H9 (cell line): ENCODE measurements around the gene CDKAL1. TPM values are rescaled to one million over a fixed set of nuclear protein-coding genes. Genes with fewer than 3 reads are reported as not detected.

Source experiments
- DNase-seq: peaks from one replicate; pipeline ENCODE4 v3.0.0-alpha.2; 2017
- H2AFZ ChIP-seq: one replicate; pipeline ENCODE4 v1.6.1; 2013; ENCODE audit warnings: mild to moderate bottlenecking, low read length, control low read depth, moderate library complexity
- H2AK5ac ChIP-seq: 2 replicates; pipeline ENCODE4 v1.6.1; 2013; ENCODE audit warnings: low read length, control low read depth, mixed read lengths; ENCODE audit not compliant: insufficient read length
- H2BK120ac ChIP-seq: one replicate; pipeline ENCODE4 v1.6.1; 2013; ENCODE audit warnings: low read depth, mild to moderate bottlenecking, low read length, control low read depth, inconsistent platforms; ENCODE audit not compliant: poor library complexity, severe bottlenecking
- H2BK12ac ChIP-seq: 2 replicates; pipeline ENCODE4 v1.6.1; 2013; ENCODE audit warnings: low read length, control low read depth, mixed read lengths, low read depth; ENCODE audit not compliant: insufficient read length
- H2BK15ac ChIP-seq: 2 replicates; pipeline ENCODE4 v1.6.1; 2013; ENCODE audit warnings: low read depth, low read length, control low read depth
- H2BK20ac ChIP-seq: one replicate; pipeline ENCODE4 v1.6.1; 2013; ENCODE audit warnings: low read depth, mild to moderate bottlenecking, low read length, control low read depth, inconsistent platforms; ENCODE audit not compliant: poor library complexity, severe bottlenecking
- H2BK5ac ChIP-seq: 2 replicates; pipeline ENCODE4 v1.6.1; 2013; ENCODE audit warnings: low read length, control low read depth, mixed read lengths; ENCODE audit not compliant: insufficient read length
- H3K14ac ChIP-seq: 2 replicates; pipeline ENCODE4 v1.6.1; 2013; ENCODE audit warnings: low read length, control low read depth; ENCODE audit not compliant: insufficient read depth
- H3K18ac ChIP-seq: 2 replicates; pipeline ENCODE4 v1.6.1; 2013; ENCODE audit warnings: low read depth, mild to moderate bottlenecking, mixed read lengths, low read length, control low read depth; ENCODE audit not compliant: insufficient read length
- H3K23ac ChIP-seq: 2 replicates; pipeline ENCODE4 v1.6.1; 2013; ENCODE audit warnings: low read length, control low read depth, mixed read lengths, low read depth; ENCODE audit not compliant: insufficient read length
- H3K23me2 ChIP-seq: 2 replicates; pipeline ENCODE4 v1.6.1; 2013; ENCODE audit warnings: low read depth, mild to moderate bottlenecking, mixed read lengths, low read length, control low read depth; ENCODE audit not compliant: insufficient read length, poor library complexity, severe bottlenecking
- H3K27ac ChIP-seq: 2 replicates; pipeline ENCODE4 v1.5.1; 2013; ENCODE audit warnings: low read length, control low read depth, mixed read lengths, low read depth; ENCODE audit not compliant: insufficient read length
- H3K27me3 ChIP-seq: 2 replicates; pipeline ENCODE4 v1.6.1; 2013; ENCODE audit warnings: low read length, control low read depth, inconsistent platforms; ENCODE audit not compliant: insufficient read depth
- H3K4ac ChIP-seq: 2 replicates; pipeline ENCODE4 v1.6.1; 2013; ENCODE audit warnings: low read depth, mild to moderate bottlenecking, control low read depth, inconsistent platforms, low read length, moderate library complexity
- H3K4me1 ChIP-seq: 2 replicates; pipeline ENCODE4 v1.6.1; 2013; ENCODE audit warnings: low read length, control low read depth, inconsistent platforms; ENCODE audit not compliant: insufficient read depth
- H3K4me2 ChIP-seq: 2 replicates; pipeline ENCODE4 v1.6.1; 2013; ENCODE audit warnings: low read length, control low read depth, mixed read lengths; ENCODE audit not compliant: insufficient read length, insufficient read depth
- H3K56ac ChIP-seq: 2 replicates; pipeline ENCODE4 v1.6.1; 2013; ENCODE audit warnings: low read depth, mild to moderate bottlenecking, mixed read lengths, low read length, control low read depth; ENCODE audit not compliant: insufficient read length
- H3K79me1 ChIP-seq: 2 replicates; pipeline ENCODE4 v1.6.1; 2013; ENCODE audit warnings: low read depth, mild to moderate bottlenecking, moderate library complexity, low read length, control low read depth, inconsistent platforms; ENCODE audit not compliant: insufficient read depth, poor library complexity, severe bottlenecking
- H3K79me2 ChIP-seq: 2 replicates; pipeline ENCODE4 v1.6.1; 2013; ENCODE audit warnings: low read length, control low read depth, inconsistent platforms; ENCODE audit not compliant: insufficient read depth
- H3K9ac ChIP-seq: 2 replicates; pipeline ENCODE4 v1.6.1; 2013; ENCODE audit warnings: low read length, control low read depth, mixed read lengths; ENCODE audit not compliant: insufficient read length; ENCODE audit errors: extremely low read depth
- H3K9me3 ChIP-seq: one replicate; pipeline ENCODE4 v1.6.1; 2013; ENCODE audit warnings: low read depth, low read length, inconsistent platforms; ENCODE audit not compliant: control insufficient read depth
- H3T11ph ChIP-seq: one replicate; pipeline ENCODE4 v1.6.1; 2013; ENCODE audit warnings: mild to moderate bottlenecking, low read length, control low read depth, inconsistent platforms
- H4K20me1 ChIP-seq: one replicate; pipeline ENCODE4 v1.6.1; 2013; ENCODE audit not compliant: control insufficient read depth, insufficient read length, insufficient read depth
- H4K5ac ChIP-seq: 2 replicates; pipeline ENCODE4 v1.6.1; 2013; ENCODE audit warnings: low read depth, mild to moderate bottlenecking, mixed read lengths, low read length, control low read depth; ENCODE audit not compliant: insufficient read length
- H4K8ac ChIP-seq: replicated peaks from 2 replicates; pipeline ENCODE4 v1.6.1; 2013; ENCODE audit warnings: low read length, control low read depth, mixed read lengths, low read depth; ENCODE audit not compliant: insufficient read length
- H4K91ac ChIP-seq: 2 replicates; pipeline ENCODE4 v1.6.1; 2013; ENCODE audit warnings: low read depth, mild to moderate bottlenecking, moderate library complexity, mixed read lengths, low read length, control low read depth; ENCODE audit not compliant: insufficient read length
- H3K27ac Mint-ChIP-seq, 3 experiments: 2 replicates in 2 of 3; 3 replicates in 1 of 3; pipeline ENCODE4 v1.8.0; 2020 to 2021; ENCODE audit warnings: mixed read lengths in 3 of 3, mild to moderate bottlenecking in 1 of 3, moderate library complexity in 1 of 3
- H3K27me3 Mint-ChIP-seq: 2 replicates; pipeline ENCODE4 v1.8.0; 2021; ENCODE audit warnings: low read depth, mild to moderate bottlenecking, moderate library complexity, mixed read lengths
- H3K36me3 Mint-ChIP-seq, 3 experiments: 2 replicates in 2 of 3; 3 replicates in 1 of 3; pipeline ENCODE4 v1.8.0; 2020 to 2021; ENCODE audit warnings: low read depth in 3 of 3, mixed read lengths in 3 of 3; ENCODE audit not compliant: insufficient read depth in 1 of 3
- H3K4me1 Mint-ChIP-seq, 2 experiments: 2 replicates each; pipeline ENCODE4 v1.8.0; 2020; ENCODE audit warnings: mixed read lengths in 2 of 2
- H3K4me3 Mint-ChIP-seq, 2 experiments: 2 replicates in 1 of 2; 3 replicates in 1 of 2; pipeline ENCODE4 v1.8.0; 2020 to 2021; ENCODE audit warnings: mild to moderate bottlenecking in 2 of 2, mixed read lengths in 2 of 2, moderate library complexity in 1 of 2
- H3K9me3 Mint-ChIP-seq, 2 experiments: 2 replicates in 1 of 2; 3 replicates in 1 of 2; pipeline ENCODE4 v1.8.0; 2020; ENCODE audit warnings: mild to moderate bottlenecking in 2 of 2, mixed read lengths in 2 of 2, moderate library complexity in 1 of 2
- CTCF ChIP-seq: fragments of 200-600 bp; sonication (generic); conservative IDR thresholded peaks from 3 replicates; pipeline ENCODE4 v1.8.0; 2021; ENCODE audit warnings: antibody characterized with exemption, mild to moderate bottlenecking
- WGBS: extraction: QIAGEN DNeasy Blood & Tissue Kit; methylation state at CpG from one replicate; pipeline ENCODE4 v1.1.7; 2013; ENCODE audit warnings: missing lambda C conversion rate, low lambda C conversion rate, mixed read lengths; ENCODE audit not compliant: insufficient read length; ENCODE audit errors: extremely low coverage; 5-methylcytosine and 5-hydroxymethylcytosine counted together
- total RNA-seq: library from RNA; stranded (reverse); gene quantifications from 2 replicates; pipeline ENCODE4 v1.2.1, GENCODE V29; 2021

The CDKAL1 gene
- total RNA-seq, 1 experiment from 2014 or later: 23.0 TPM

DNA sequence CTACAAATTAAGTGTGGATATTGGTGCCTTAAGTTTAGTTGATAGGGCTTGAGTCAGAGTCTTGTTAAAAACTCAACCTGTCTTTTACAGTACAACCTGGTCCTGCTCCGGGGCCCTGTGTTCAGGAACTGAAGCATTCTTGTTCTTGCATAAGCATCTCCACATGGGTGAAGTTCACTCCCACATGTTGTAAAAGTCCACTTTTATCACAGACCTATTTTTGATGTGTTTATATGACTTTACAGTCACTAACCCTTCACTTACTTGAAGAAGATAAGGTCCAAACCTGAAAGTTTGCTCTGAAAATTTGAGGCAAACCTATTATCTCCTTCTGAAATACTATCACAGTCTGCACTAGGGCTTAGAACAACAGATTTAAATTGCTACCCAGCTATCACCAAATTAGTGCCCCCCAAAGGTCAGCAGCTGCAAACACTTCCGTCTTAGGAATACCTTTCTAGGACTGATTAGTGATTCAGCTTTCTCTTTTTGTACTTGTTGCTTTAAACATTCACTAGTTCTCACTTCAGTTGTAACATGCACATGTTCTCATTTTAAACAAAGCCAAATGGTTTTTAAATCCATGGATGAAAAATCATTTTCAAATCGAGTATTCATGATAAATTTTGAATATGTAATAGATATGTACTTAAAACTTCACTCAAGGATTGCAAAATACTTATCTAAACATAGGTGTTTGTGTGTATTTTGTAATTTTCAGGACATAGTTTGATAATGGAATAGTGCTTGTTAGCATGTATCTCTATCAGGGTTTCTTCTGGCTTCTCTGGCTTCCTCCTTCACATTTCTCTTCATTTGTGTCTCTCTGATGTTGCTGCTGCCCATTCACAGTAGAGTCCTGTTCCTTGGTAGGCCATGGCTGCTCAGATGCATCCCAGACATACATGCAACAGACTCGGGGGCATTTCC lies 589.5 kb downstream of the CDKAL1 start:
- H3K9ac ChIP-seq: no peak overlapping the region
- no peak overlapping the region for H3T11ph ChIP-seq
- H2AK5ac ChIP-seq: no peak overlapping the region
- no peaks in the 10 kb centered on the region for H4K20me1 ChIP-seq
- H4K91ac ChIP-seq: no peak overlapping the region
- H4K5ac ChIP-seq: no peak overlapping the region
- H3K4ac ChIP-seq: no peak overlapping the region
- Mint-ChIP-seq H3K27me3 (no peaks in the 10 kb centered on the region), H3K36me3 (no peaks in the 10 kb centered on the region; a peak in 1 of 7 replicates), H3K27ac (no peak overlapping the region), H3K4me3 (no peak overlapping the region), H3K4me1 (peaks cover 0 to 3% of the 10 kb centered on the region in 2 experiments; a peak in 1 of 4 replicates), H3K9me3 (no peaks in the 10 kb centered on the region)
- H3K27me3 ChIP-seq: no peaks in the 10 kb centered on the region
- no peak overlapping the region for H3K14ac ChIP-seq
- H2BK15ac ChIP-seq: no peak overlapping the region
- no peaks in the 10 kb centered on the region for H3K4me1 ChIP-seq
- no peak overlapping the region for H4K8ac ChIP-seq
- H2BK120ac ChIP-seq: no peak overlapping the region
- no peak overlapping the region for H2BK20ac ChIP-seq
- no CpG with 5 or more reads among the region's 4 CpGs for WGBS
- DNase-seq: no peak
- TF ChIP-seq CTCF: peak; percentile 51
- H3K79me1 ChIP-seq: no peaks in the 10 kb centered on the region
- H2AFZ ChIP-seq: no peak overlapping the region
- no peak overlapping the region for H2BK12ac ChIP-seq
- no peaks in the 10 kb centered on the region for H3K23me2 ChIP-seq
- no peak overlapping the region for H3K27ac ChIP-seq
- no peak overlapping the region for H3K23ac ChIP-seq
- no peak overlapping the region for H2BK5ac ChIP-seq
- H3K4me2 ChIP-seq: no peak overlapping the region
- no peak overlapping the region for H3K56ac ChIP-seq
- H3K79me2 ChIP-seq: no peaks in the 10 kb centered on the region
- H3K18ac ChIP-seq: no peak overlapping the region
- no peaks in the 10 kb centered on the region for H3K9me3 ChIP-seq
